GM19452 (cell line): Measurements from ENCODE around the gene NAPG.
A peak's percentile ranks its signal among the peaks of the same experiment; 100 is the strongest.
"Not testable (repeated sequence)": the region's sequence is repeated elsewhere in the genome, so short reads cannot be mapped to it uniquely, and the experiment has no call there.

Experiments
- ATAC-seq: cut with Tn5 transposase; IDR thresholded peaks from one replicate; pipeline ENCODE4 v1.9.1; 2021; ENCODE audit not compliant: unreplicated experiment

Gene NAPG

DNA sequence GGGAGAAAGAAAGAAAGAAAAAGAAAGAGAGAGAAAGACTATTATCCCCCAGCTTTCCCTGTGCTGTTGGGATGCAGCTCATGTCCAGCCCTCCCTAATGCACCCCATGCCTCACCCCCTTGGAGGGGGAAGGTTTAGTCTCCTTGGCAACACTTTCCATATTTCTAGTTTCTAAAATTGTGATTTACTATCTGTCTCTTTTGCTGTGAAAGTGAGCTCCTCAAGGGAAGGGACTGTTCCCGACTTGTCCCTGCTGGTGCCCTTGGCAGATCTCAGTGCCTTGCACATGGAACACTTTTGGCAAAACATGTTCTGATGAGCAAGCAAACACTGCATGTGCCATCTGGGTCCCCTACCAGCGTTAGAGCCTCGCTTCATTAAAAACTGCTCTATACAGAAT is 11.7 kb upstream of the NAPG start:
- ATAC-seq = no peak

DNA sequence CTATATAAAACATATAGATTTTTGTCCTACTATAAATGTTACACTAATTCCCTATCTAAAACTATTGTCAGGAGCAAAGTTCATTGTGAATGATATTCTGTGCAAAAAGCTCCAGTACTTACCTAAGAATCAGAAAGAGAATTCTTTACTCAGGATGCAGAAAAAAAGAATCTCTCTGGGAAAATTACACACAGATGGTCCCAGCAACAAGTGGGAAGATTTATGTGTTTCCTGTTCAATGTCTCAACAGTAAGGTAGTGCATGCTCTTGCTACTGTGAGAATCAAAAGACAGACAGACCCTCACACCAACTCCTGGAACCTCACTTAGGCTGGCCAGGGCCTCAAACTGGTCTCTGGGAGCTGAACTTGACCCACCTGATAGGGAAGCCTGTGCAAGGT is 11.2 kb upstream of the NAPG start:
- no peak for ATAC-seq

DNA sequence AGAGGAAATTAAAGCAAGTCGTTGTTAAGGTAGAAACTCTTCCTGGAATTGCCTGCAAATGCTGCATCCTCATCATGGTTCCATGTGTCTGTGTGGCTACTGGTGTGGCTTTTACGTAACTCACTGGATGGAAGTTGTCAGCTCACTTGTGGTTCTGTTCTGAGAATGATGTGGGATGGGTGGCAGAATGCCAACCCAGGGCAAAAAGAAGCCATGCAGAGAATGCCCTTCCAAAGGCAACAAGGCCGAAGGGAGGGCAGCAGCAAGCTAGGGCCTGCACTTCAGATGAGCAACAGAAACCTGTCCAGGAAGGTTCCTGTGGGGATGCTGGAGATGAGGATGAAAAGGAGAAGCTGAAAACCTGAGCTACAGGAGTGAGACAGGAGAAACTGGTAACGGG is 10.4 kb upstream of the NAPG start:
- ATAC-seq = no peak

GRCh38 chr18:10516078-10516477 is 9.7 kb upstream of the NAPG start:
- ATAC-seq = no peak

- no peak for ATAC-seq
These were observed 7.1 kb upstream of the NAPG start for GRCh38 chr18:10518595-10519255.

- ATAC-seq = no peak
These were observed 6.5 kb upstream of the NAPG start for GRCh38 chr18:10519366-10519765.

- ATAC-seq = no peak
These were observed 5.6 kb upstream of the NAPG start for GRCh38 chr18:10519999-10520935.

DNA sequence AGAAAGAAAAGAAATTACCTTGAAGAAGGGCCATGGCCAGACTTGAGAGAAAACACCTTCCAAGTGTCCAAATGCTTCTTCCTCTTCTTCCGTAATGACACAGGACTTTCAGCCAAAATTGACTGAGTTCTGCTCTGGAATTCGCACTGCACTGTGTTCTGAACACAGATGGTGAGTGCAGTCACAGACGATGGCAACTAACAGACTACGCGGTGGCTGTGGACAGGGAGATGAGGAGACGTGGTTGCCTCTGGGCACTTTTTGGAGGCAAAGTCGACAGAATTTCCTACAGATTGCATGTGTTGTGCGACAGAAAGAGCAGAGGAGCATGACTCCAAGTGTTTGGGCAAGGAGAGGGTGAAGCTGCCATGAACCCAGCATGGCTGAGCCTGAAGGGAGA is 4.3 kb upstream of the NAPG start:
- ATAC-seq = no peak

GRCh38 chr18:10522574-10522973 is 3.3 kb upstream of the NAPG start:
- no peak for ATAC-seq

GRCh38 chr18:10523544-10523943 is 2.3 kb upstream of the NAPG start:
- no peak for ATAC-seq

- no peak for ATAC-seq
These were observed 1.1 kb upstream of the NAPG start for GRCh38 chr18:10524507-10525370.

GRCh38 chr18:10525371-10525691 is 496 bp upstream of the NAPG start:
- ATAC-seq = no peak

- ATAC-seq = peak; percentile 1
These were observed 728 bp downstream of the NAPG start for GRCh38 chr18:10526561-10526949.

DNA sequence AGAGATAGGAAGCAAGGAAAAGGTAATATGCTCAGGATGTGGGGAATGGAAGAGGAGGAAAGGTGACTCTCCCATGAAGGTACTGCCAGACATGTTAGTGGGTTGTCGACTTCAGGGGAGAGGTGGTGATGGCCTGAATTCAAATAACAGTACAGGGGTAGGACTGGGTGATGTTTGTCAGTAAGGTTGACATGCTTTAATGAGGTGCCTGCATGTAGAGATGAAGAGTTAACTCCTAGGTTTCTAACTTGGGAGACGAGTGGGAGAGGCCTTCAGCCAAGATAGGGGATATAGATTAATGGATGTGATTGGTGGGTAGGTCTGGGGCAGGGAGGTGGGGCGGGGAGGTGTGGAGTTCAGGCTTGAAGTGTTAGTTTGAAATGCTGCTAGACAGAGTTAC is 2.6 kb downstream of the NAPG start:
- ATAC-seq = no peak

GRCh38 chr18:10530002-10530401 is 4.2 kb downstream of the NAPG start:
- ATAC-seq = no peak

DNA sequence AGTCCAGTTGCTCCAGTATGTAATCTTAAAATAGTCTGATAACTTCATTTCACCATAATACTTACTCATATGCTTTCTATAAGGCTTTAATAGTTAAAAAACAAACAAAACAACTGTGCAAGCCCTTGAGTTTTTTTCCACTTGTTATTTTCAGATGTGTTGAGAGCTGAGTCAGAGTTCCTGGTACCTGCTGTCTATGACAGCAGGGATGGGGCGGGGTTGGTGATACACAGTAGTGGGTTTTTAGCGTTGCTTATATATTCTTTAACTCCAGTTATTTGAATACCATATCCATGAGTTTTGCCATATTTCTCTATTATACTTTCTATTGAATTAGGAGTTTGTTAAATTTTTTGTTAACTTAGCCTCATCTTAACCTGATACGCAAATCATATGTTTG is 5.0 kb downstream of the NAPG start:
- no peak for ATAC-seq

DNA sequence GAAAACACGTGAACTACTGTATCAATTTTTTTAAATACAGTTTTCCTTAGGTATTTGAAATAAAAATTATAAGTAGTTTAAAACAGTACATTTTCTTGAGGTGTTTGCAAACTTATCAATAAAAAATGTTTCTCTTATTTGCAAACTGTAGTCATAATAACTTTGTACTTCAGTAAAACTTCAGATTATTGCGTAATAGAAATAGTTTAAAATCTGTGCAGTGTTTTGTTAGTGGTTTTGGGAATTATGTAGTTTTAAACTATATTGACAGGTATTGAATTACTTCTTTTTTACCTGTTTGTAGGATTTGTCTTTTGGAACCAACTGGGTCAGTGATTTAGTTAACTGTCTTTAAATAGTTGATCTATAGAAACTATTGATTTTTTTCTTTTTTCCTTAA is 7.3 kb downstream of the NAPG start:
- no peak for ATAC-seq

DNA sequence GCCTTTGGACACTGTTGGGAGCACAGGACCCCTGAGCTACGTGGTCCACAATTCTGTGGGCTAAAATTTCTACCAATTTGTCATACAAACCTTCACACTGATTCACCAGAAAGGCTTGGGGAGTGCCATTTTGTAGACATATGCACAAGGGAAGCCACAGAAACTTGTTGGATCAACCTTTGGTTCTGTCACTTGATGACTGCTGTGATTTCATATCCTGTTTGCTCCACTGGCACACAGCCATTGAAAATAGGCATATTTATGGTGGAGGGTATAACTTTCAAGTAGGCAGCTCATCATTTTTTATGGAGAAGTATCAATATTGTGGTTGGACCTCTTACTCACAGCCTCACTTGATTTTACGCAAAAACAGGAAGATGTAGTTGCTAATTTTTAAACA is 10.5 kb downstream of the NAPG start:
- no peak for ATAC-seq

DNA sequence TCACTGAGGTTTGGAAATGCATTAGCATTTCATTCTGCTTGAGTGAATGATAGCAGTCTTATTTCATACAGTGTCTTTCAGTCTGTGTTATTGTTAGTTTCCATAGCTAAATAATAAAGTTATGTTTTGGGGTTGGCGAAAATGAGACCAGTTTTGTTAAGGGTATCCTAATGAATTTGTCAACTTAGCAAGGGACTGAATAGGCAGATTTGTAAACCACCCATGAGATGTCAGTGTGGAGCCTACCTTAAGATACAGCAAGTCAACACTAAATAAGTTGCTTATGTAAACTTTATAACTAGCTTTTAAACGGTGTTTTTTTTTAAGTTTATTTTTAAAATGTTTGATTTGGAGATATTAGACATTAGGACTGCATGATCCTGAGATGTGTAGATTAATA is 11.9 kb downstream of the NAPG start:
- ATAC-seq = no peak

GRCh38 chr18:10539124-10539523 is 13.3 kb downstream of the NAPG start:
- ATAC-seq = not testable (repeated sequence)

- no peak for ATAC-seq
These were observed 17.4 kb downstream of the NAPG start for GRCh38 chr18:10543277-10543676.
